Brain microvascular endothelial cell (primary cell): ENCODE data around the gene STAT5A.
A peak's percentile ranks its signal among the peaks of the same experiment; 100 is the strongest.
"Not testable (repeated sequence)": the region's sequence is repeated elsewhere in the genome, so short reads cannot be mapped to it uniquely, and the experiment has no call there.

ENCODE experiments used
- DNase-seq: peaks from one replicate; pipeline ENCODE4 v3.0.0-alpha.2; 2020
- H3K27ac ChIP-seq: fragments of 250-450 bp; sonication (Bioruptor Pico); 2 replicates; pipeline ENCODE4 v1.5.1; 2020; ENCODE audit warnings: mild to moderate bottlenecking, moderate library complexity
- H3K27me3 ChIP-seq: fragments of 250-450 bp; sonication (Bioruptor Pico); replicated peaks from 2 replicates; pipeline ENCODE4 v1.5.1; 2020; ENCODE audit warnings: mild to moderate bottlenecking
- H3K36me3 ChIP-seq: fragments of 250-450 bp; sonication (Bioruptor Pico); replicated peaks from 2 replicates; pipeline ENCODE4 v1.5.1; 2020; ENCODE audit warnings: mild to moderate bottlenecking
- H3K4me3 ChIP-seq: 2 replicates; pipeline ENCODE4 v1.5.1; 2011; ENCODE audit warnings: low read depth, mild to moderate bottlenecking, control low read depth, low read length, moderate library complexity
- in situ Hi-C: cut with HindIII; loops from 2 replicates; pipeline ENCODE4 v1.10.0; 2017; ENCODE audit warnings: low sequenced_read_pairs, low pct_ligation_motif_present
- TF ChIP-seq, protein P1 (sequence below): IDR thresholded peaks from 2 replicates; pipeline ENCODE4 v1.5.1; 2011; ENCODE audit warnings: low read depth, mild to moderate bottlenecking, moderate library complexity, low read length, control low read depth, inconsistent platforms; ENCODE audit errors: missing control alignments

Gene STAT5A

DNA sequence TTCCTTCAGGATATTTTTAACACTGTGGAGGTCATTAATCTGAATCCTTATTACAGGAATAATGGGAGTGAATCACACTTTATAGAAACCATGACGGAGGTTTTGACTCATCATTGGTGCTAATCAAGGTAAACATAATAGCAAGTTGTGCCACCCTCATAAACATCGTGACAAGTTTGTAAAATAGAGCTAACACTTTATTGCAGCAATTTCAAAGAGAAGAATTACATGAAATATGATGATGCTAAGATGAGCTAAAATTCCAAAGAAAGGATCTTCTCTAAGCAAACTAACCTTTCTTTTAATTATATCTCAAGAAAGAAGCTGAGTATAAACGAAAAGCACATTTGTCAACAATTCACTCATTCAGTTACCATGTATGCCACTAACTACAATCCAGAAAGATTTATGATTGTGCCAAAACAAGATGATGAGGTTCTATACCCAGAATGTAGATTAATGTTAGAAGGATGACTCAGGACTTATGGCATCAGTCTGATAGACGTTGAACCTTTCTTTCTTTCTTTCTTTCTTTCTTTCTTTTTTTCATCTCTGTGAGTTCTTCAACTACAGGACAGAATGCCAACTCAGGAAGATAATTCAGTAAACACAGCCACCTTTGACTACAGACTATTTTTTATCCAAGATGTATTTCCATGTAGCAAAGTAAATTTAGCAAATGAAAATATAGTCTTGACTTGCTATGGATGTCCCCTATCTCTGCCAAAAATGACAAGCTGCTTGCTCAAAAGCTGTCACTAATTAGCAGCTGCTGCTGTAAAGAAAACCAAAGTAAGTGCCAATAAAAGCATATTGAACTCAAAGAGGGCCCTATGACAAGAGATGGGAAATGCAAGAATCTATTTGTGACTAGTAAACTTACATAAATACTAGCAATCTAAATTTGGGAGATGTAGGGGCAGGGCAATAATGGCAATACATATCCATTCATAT is 35.4 kb upstream of the STAT5A start:
- no peak for DNase-seq
- TF ChIP-seq, protein P1, sequence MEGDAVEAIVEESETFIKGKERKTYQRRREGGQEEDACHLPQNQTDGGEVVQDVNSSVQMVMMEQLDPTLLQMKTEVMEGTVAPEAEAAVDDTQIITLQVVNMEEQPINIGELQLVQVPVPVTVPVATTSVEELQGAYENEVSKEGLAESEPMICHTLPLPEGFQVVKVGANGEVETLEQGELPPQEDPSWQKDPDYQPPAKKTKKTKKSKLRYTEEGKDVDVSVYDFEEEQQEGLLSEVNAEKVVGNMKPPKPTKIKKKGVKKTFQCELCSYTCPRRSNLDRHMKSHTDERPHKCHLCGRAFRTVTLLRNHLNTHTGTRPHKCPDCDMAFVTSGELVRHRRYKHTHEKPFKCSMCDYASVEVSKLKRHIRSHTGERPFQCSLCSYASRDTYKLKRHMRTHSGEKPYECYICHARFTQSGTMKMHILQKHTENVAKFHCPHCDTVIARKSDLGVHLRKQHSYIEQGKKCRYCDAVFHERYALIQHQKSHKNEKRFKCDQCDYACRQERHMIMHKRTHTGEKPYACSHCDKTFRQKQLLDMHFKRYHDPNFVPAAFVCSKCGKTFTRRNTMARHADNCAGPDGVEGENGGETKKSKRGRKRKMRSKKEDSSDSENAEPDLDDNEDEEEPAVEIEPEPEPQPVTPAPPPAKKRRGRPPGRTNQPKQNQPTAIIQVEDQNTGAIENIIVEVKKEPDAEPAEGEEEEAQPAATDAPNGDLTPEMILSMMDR: no peak
- H3K4me3 ChIP-seq: no peak overlapping the region
- no peaks in the 10 kb centered on the region for H3K36me3 ChIP-seq
- in situ Hi-C loops: no loop called here
- H3K27ac ChIP-seq: peak overlapping the region; percentile 17
- H3K27me3 ChIP-seq: no peaks in the 10 kb centered on the region

DNA sequence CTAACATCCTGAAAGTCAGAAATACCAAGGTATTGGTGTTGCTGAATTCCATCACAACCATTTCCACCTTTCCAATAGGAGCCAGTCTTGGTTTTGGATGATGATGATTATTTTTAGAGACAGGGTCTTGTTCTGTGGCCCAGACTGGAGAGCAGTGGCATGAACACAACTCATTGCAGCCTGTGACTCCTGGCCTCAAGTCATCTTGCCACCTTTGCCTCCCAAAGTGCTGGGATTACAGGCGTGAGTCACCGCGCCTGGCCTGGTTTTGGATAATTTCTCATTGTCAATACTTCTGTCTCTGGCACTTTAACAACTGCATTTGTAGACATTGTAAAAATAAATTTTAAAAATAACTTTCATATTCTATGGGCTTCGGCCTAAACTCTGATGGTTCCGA is 34.7 kb upstream of the STAT5A start:
- Histone ChIP-seq H3K36me3 (no peaks in the 10 kb centered on the region), H3K4me3 (no peak overlapping the region), H3K27me3 (no peaks in the 10 kb centered on the region), H3K27ac (no peak overlapping the region)
- in situ Hi-C loops: no loop called here
- no peak for DNase-seq
- TF ChIP-seq, protein P1: no peak

DNA sequence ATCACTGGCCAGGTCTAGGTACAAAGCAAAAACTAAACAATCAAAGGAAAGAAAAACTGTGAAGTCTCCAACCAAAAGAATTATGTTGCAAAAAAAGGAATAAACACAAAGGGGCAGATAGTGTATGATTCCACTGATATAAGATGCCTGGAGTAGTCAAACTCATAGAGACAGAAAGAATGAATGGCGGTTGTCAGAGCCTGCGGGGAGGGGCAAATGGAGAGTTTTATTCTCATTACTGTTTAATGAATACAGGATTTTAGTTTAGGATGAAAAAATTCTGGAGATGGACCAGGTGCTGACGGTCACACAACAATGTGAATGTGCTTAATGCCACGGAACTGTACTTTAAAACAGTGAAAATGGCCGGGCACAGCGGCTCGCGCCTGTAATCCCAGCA is 32.9 kb upstream of the STAT5A start:
- Histone ChIP-seq H3K4me3 (no peak overlapping the region), H3K27ac (no peak overlapping the region), H3K27me3 (no peaks in the 10 kb centered on the region), H3K36me3 (no peaks in the 10 kb centered on the region)
- DNase-seq: no peak
- TF ChIP-seq, protein P1: no peak
- in situ Hi-C loops: no loop called here

DNA sequence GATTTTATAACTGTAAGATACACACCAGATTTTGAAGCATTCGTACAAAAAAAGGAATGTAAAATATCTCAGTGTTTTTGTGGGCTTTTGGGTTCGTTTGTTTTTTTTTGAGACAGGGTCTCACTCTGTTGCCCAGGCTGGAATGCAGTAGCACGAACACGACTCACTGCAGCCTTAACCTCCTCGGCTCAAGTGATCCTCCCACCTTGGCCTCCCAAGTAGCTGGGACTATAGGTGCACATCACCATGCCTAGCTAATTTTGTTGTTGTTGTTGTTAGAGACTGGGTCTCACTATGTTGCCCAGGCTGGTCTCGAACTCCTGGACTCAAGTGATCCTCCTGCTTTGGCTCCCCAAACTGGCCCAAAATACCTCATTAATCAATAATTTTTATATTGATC is 28.0 kb upstream of the STAT5A start:
- TF ChIP-seq, protein P1: no peak
- in situ Hi-C loops: no loop called here
- Histone ChIP-seq H3K4me3 (no peak overlapping the region), H3K36me3 (no peaks in the 10 kb centered on the region), H3K27me3 (no peaks in the 10 kb centered on the region), H3K27ac (no peak overlapping the region)
- no peak for DNase-seq

DNA sequence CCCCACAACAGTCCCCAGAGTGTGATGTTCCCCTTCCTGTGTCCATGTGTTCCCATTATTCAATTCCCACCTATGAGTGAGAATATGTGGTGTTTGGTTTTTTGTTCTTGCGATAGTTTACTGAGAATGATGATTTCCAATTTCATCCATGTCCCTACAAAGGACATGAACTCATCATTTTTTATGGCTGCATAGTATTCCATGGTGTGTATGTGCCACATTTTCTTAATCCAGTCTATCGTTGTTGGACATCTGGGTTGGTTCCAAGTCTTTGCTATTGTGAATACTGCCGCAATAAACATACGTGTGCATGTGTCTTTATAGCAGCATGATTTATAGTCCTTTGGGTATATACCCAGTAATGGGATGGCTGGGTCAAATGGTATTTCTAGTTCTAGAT is 23.9 kb upstream of the STAT5A start:
- in situ Hi-C loops, DNase-seq, H3K4me3 ChIP-seq, H3K27me3 ChIP-seq, H3K27ac ChIP-seq, H3K36me3 ChIP-seq: not testable (repeated sequence)

DNA sequence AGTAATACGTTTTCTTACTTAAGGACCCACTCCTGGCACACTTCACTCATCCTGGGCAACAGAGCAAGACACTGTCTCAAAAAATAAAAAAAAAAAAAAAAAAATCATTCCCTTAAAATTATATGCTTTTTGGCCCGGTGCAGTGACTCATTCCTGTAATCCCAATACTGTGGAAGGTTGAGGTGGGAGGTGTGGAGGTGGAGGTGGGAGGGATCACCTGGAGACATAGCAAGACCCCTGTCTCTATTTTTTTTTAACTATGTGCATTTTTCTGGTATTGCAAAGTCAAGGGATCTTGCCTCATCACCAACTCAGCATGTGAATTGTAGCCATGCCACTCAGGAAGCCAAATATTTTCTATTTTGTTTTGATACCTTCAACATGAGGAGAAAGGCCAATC is 21.8 kb upstream of the STAT5A start:
- peak overlapping the region; percentile 75 for H3K27ac ChIP-seq
- no peaks in the 10 kb centered on the region for H3K27me3 ChIP-seq
- in situ Hi-C loops: no loop called here
- H3K36me3 ChIP-seq: no peaks in the 10 kb centered on the region
- DNase-seq: no peak
- no peak overlapping the region for H3K4me3 ChIP-seq
- TF ChIP-seq, protein P1: no peak
